ENCODE data around the gene GAA. TPM values are rescaled to one million over a fixed set of nuclear protein-coding genes. Genes with fewer than 3 reads are reported as not detected.
A peak's percentile ranks its signal among the peaks of the same experiment; 100 is the strongest.
"Not testable (repeated sequence)": the region's sequence is repeated elsewhere in the genome, so short reads cannot be mapped to it uniquely, and the experiment has no call there.

The GAA gene
- total RNA-seq, 1 donor from 2014 or later = 19.6 TPM

GRCh38 chr17:80147035-80147822 is 45.8 kb downstream of the GAA start, which contains the start of gene EIF4A3:
EIF4A3 (minus strand) TSS chr17:80147128; CDS start chr17:80146961, 167 bp downstream.
- H3K27me3 Mint-ChIP-seq = no peaks in the 10 kb centered on the region
- ATAC-seq (ENCODE audit: low read depth) = peak; percentile 88
- peak within 1 kb of the TSS; percentile 98 for H3K4me3 Mint-ChIP-seq
- H3K27ac Mint-ChIP-seq = peak within 1 kb of the TSS; percentile 90
- POLR2A ChIA-PET = interaction anchor here (1.0 to 1.1 kb wide), 3 partner anchors 46 to 307 kb away, joined by 3 to 4 read pairs (median 3); partner anchors contain the start of gene GAA
- peaks cover 42% of the 10 kb centered on the region for H3K4me1 Mint-ChIP-seq
- intact Hi-C loops (cut with micrococcal nuclease) = loop anchor here (1.0 to 5.0 kb wide), 8 partner anchors 46 to 1365 kb away; partner anchors contain the start of genes ACTG1, CBX4 and GAA
- TF ChIP-seq CTCF (IDR thresholded peaks at IDR 0.05) = no peak
- DNase-seq = peak; percentile 95
- no peaks in the 10 kb centered on the region for H3K9me3 Mint-ChIP-seq
- CTCF ChIA-PET = interaction anchor here (1.5 kb wide), 1 partner anchor 49 kb away, joined by 4 read pairs; no protein-coding TSS in a partner anchor
- peaks cover 33% of the 10 kb centered on the region for H3K36me3 Mint-ChIP-seq (ENCODE audit: low read depth)

GRCh38 chr17:80151333-80151732 is 50.0 kb downstream of the GAA start:
- Mint-ChIP-seq H3K27me3 (no peaks in the 10 kb centered on the region), H3K36me3 (ENCODE audit: low read depth) (peaks cover 5% of the 10 kb centered on the region), H3K27ac (no peak overlapping the region), H3K9me3 (peaks cover 3% of the 10 kb centered on the region), H3K4me1 (peaks cover 27% of the 10 kb centered on the region), H3K4me3 (no peak overlapping the region)
- DNase-seq = no peak
- intact Hi-C loops (cut with micrococcal nuclease) = loop anchor here (2.0 kb wide), 1 partner anchor 113 kb away; no protein-coding TSS in a partner anchor
- no peak for TF ChIP-seq CTCF (IDR thresholded peaks at IDR 0.05)
- POLR2A ChIA-PET = no interaction called here
- no peak for ATAC-seq (ENCODE audit: low read depth)
- CTCF ChIA-PET = no interaction called here

GRCh38 chr17:80152081-80152702 is 50.8 kb downstream of the GAA start:
- ATAC-seq (ENCODE audit: low read depth) = no peak
- TF ChIP-seq CTCF (IDR thresholded peaks at IDR 0.05) = no peak
- peaks cover 23% of the 10 kb centered on the region for H3K4me1 Mint-ChIP-seq
- ChIA-PET POLR2A (no interaction called here), CTCF (no interaction called here)
- intact Hi-C loops (cut with micrococcal nuclease) = no loop called here
- H3K9me3 Mint-ChIP-seq = peaks cover 3% of the 10 kb centered on the region
- no peak overlapping the region for H3K4me3 Mint-ChIP-seq
- DNase-seq = no peak
- H3K27ac Mint-ChIP-seq = no peak overlapping the region
- peaks cover 2% of the 10 kb centered on the region for H3K36me3 Mint-ChIP-seq (ENCODE audit: low read depth)
- H3K27me3 Mint-ChIP-seq = no peaks in the 10 kb centered on the region

- TF ChIP-seq CTCF (IDR thresholded peaks at IDR 0.05) = no peak
- ChIA-PET POLR2A (no interaction called here), CTCF (no interaction called here)
- no peaks in the 10 kb centered on the region for H3K27me3 Mint-ChIP-seq
- H3K27ac Mint-ChIP-seq = peak overlapping the region; percentile 36
- no peaks in the 10 kb centered on the region for H3K36me3 Mint-ChIP-seq (ENCODE audit: low read depth)
- intact Hi-C loops (cut with micrococcal nuclease) = no loop called here
- DNase-seq (no peak), ATAC-seq (ENCODE audit: low read depth) (peak; percentile 14)
- peaks cover 3% of the 10 kb centered on the region for H3K9me3 Mint-ChIP-seq
- H3K4me3 Mint-ChIP-seq = no peak overlapping the region
- peaks cover 18% of the 10 kb centered on the region for H3K4me1 Mint-ChIP-seq
Measured at GRCh38 chr17:80153004-80153403, 51.6 kb downstream of the GAA start.

GRCh38 chr17:80154166-80154565 is 52.8 kb downstream of the GAA start:
- Mint-ChIP-seq H3K4me1 (peaks cover 13% of the 10 kb centered on the region), H3K27ac (no peak overlapping the region), H3K27me3 (no peaks in the 10 kb centered on the region), H3K36me3 (ENCODE audit: low read depth) (no peaks in the 10 kb centered on the region), H3K4me3 (no peak overlapping the region), H3K9me3 (peaks cover 3% of the 10 kb centered on the region)
- ChIA-PET POLR2A (interaction anchor here (0.7 kb wide), 1 partner anchor 33 kb away, joined by 3 read pairs; no protein-coding TSS in a partner anchor), CTCF (interaction anchor here (0.7 kb wide), 1 partner anchor 150 kb away, joined by 3 read pairs; no protein-coding TSS in a partner anchor)
- TF ChIP-seq CTCF (IDR thresholded peaks at IDR 0.05) = no peak
- ATAC-seq (ENCODE audit: low read depth) (no peak), DNase-seq (no peak)
- intact Hi-C loops (cut with micrococcal nuclease) = no loop called here

GRCh38 chr17:80155600-80155999 is 54.2 kb downstream of the GAA start:
- CTCF ChIA-PET; ATAC-seq (ENCODE audit: low read depth); POLR2A ChIA-PET; intact Hi-C loops (cut with micrococcal nuclease); H3K27me3 Mint-ChIP-seq; H3K9me3 Mint-ChIP-seq; DNase-seq; H3K27ac Mint-ChIP-seq; H3K36me3 Mint-ChIP-seq (ENCODE audit: low read depth); H3K4me3 Mint-ChIP-seq: not testable (repeated sequence)
- peaks cover 13% of the 10 kb centered on the region for H3K4me1 Mint-ChIP-seq

All from activated B cell treated with CpG ODN at 0.5 μM for 24 hours (primary cell).